Trophoblast cell (in vitro differentiated cells and primary cell): Measurements from ENCODE around the gene KRT33B.

Experiments used
- DNase-seq, 2 donors: peaks; one replicate each; pipeline ENCODE4 v3.0.0-alpha.2; 2016
- H2AFZ ChIP-seq: 2 replicates; pipeline ENCODE4 v1.6.1; 2013; ENCODE audit warnings: low read length, moderate library complexity, mild to moderate bottlenecking; ENCODE audit not compliant: insufficient read depth, poor library complexity
- H2AK5ac ChIP-seq: 2 replicates; pipeline ENCODE4 v1.6.1; 2013; ENCODE audit warnings: mild to moderate bottlenecking, low read length
- H2BK120ac ChIP-seq: 2 replicates; pipeline ENCODE4 v1.6.1; 2013; ENCODE audit warnings: low read length, mild to moderate bottlenecking, moderate library complexity; ENCODE audit not compliant: insufficient read depth, poor library complexity
- H2BK12ac ChIP-seq: 2 replicates; pipeline ENCODE4 v1.6.1; 2013; ENCODE audit warnings: mild to moderate bottlenecking, low read length, moderate library complexity
- H2BK5ac ChIP-seq: 2 replicates; pipeline ENCODE4 v1.6.1; 2013; ENCODE audit warnings: low read length, low read depth, moderate library complexity, mild to moderate bottlenecking; ENCODE audit not compliant: poor library complexity
- H3K14ac ChIP-seq: 2 replicates; pipeline ENCODE4 v1.6.1; 2013; ENCODE audit warnings: mild to moderate bottlenecking, low read length
- H3K18ac ChIP-seq: 2 replicates; pipeline ENCODE4 v1.6.1; 2013; ENCODE audit warnings: mild to moderate bottlenecking, low read length
- H3K23ac ChIP-seq: 2 replicates; pipeline ENCODE4 v1.6.1; 2013; ENCODE audit warnings: low read length
- H3K27ac ChIP-seq: 2 replicates; pipeline ENCODE4 v1.5.1; 2013; ENCODE audit warnings: low read depth, mild to moderate bottlenecking, inconsistent platforms, low read length, moderate library complexity
- H3K27me3 ChIP-seq: 2 replicates; pipeline ENCODE4 v1.6.1; 2013; ENCODE audit warnings: inconsistent platforms, mild to moderate bottlenecking, low read length, moderate library complexity; ENCODE audit not compliant: insufficient read depth
- H3K36me3 ChIP-seq, 2 experiments: 1 replicate in 1 of 2; 2 replicates in 1 of 2; pipeline ENCODE4 v1.6.1; 2013; ENCODE audit warnings: low read length in 2 of 2, mild to moderate bottlenecking in 2 of 2, moderate library complexity in 1 of 2; ENCODE audit not compliant: insufficient read depth in 2 of 2, control insufficient read depth in 1 of 2
- H3K4ac ChIP-seq: 2 replicates; pipeline ENCODE4 v1.6.1; 2013; ENCODE audit warnings: low read depth, mild to moderate bottlenecking, low read length, moderate library complexity
- H3K4me1 ChIP-seq, 2 experiments: 1 replicate in 1 of 2; 2 replicates in 1 of 2; pipeline ENCODE4 v1.6.1; 2013; ENCODE audit warnings: low read length in 2 of 2, mild to moderate bottlenecking in 2 of 2, moderate library complexity in 1 of 2; ENCODE audit not compliant: insufficient read depth in 2 of 2, control insufficient read depth in 1 of 2
- H3K4me2 ChIP-seq: 2 replicates; pipeline ENCODE4 v1.6.1; 2013; ENCODE audit warnings: inconsistent platforms, mild to moderate bottlenecking, low read length, moderate library complexity
- H3K4me3 ChIP-seq: 2 replicates; pipeline ENCODE4 v1.5.1; 2013; ENCODE audit warnings: mild to moderate bottlenecking, low read depth, low read length, inconsistent platforms
- H3K79me1 ChIP-seq: one replicate; pipeline ENCODE4 v1.6.1; 2013; ENCODE audit warnings: low read length
- H3K79me2 ChIP-seq: 2 replicates; pipeline ENCODE4 v1.6.1; 2013; ENCODE audit warnings: low read length, mild to moderate bottlenecking; ENCODE audit not compliant: control insufficient read depth, insufficient read depth, poor library complexity
- H3K9ac ChIP-seq: 2 replicates; pipeline ENCODE4 v1.6.1; 2013; ENCODE audit warnings: mild to moderate bottlenecking, low read length
- H3K9me3 ChIP-seq: 2 replicates; pipeline ENCODE4 v1.6.1; 2013; ENCODE audit warnings: low read depth, mild to moderate bottlenecking, control low read depth, inconsistent platforms, low read length; ENCODE audit not compliant: insufficient read depth
- H4K12ac ChIP-seq: 2 replicates; pipeline ENCODE4 v1.6.1; 2013; ENCODE audit warnings: low read depth, mild to moderate bottlenecking, low read length, moderate library complexity
- H4K8ac ChIP-seq: 2 replicates; pipeline ENCODE4 v1.6.1; 2013; ENCODE audit warnings: low read depth, mild to moderate bottlenecking, low read length, moderate library complexity
- H4K91ac ChIP-seq: one replicate; pipeline ENCODE4 v1.6.1; 2013; ENCODE audit warnings: low read depth, mild to moderate bottlenecking, low read length, moderate library complexity
- WGBS: extraction: QIAGEN DNeasy Blood & Tissue Kit; methylation state at CpG from one replicate; pipeline ENCODE4 v1.1.7; 2013; ENCODE audit warnings: missing lambda C conversion rate; ENCODE audit not compliant: insufficient read length, insufficient coverage; ENCODE audit errors: extremely low coverage; 5-methylcytosine and 5-hydroxymethylcytosine counted together

The KRT33B gene

DNA sequence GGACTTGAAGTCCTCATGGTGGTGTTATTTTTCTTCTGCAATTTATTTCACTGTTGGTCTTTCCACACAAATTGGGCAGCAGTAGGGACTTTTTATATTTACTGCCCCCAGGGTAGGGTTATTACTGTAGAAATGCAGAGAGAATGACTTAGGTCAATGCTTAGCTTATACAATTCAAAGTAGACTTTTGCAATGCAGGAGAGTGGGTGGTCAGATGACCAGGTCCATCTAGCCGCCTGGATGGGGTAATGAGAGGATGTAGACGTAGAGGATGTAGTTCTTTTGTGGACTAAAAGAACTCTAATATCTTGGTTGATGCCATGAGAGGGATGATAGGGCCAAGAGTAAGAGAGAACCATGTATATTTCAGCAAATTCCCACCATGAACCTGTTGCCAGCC lies 51.4 kb downstream of the KRT33B start:
- no peaks in the 10 kb centered on the region for H3K27me3 ChIP-seq
- H3K9ac ChIP-seq = no peak overlapping the region
- no peaks in the 10 kb centered on the region for H3K9me3 ChIP-seq
- H2BK120ac ChIP-seq = no peak overlapping the region
- H2AK5ac ChIP-seq = no peak overlapping the region
- no peak overlapping the region for H3K27ac ChIP-seq
- WGBS = no CpG with 5 or more reads among the region's 2 CpGs
- no peak overlapping the region for H2AFZ ChIP-seq
- H4K91ac ChIP-seq = no peak overlapping the region
- H3K23ac ChIP-seq = no peak overlapping the region
- no peaks in the 10 kb centered on the region for H3K36me3 ChIP-seq
- no peak overlapping the region for H3K18ac ChIP-seq
- no peak overlapping the region for H4K8ac ChIP-seq
- H3K4me3 ChIP-seq = no peak overlapping the region
- no peak overlapping the region for H2BK5ac ChIP-seq
- no peak overlapping the region for H3K4ac ChIP-seq
- H3K79me1 ChIP-seq = peaks cover 2% of the 10 kb centered on the region
- H3K4me1 ChIP-seq = peaks cover 3 to 7% of the 10 kb centered on the region in 2 experiments
- H3K79me2 ChIP-seq = no peaks in the 10 kb centered on the region
- no peak overlapping the region for H4K12ac ChIP-seq
- no peak overlapping the region for H3K4me2 ChIP-seq
- H3K14ac ChIP-seq = no peak overlapping the region
- no peak overlapping the region for H2BK12ac ChIP-seq
- DNase-seq = no peak

DNA sequence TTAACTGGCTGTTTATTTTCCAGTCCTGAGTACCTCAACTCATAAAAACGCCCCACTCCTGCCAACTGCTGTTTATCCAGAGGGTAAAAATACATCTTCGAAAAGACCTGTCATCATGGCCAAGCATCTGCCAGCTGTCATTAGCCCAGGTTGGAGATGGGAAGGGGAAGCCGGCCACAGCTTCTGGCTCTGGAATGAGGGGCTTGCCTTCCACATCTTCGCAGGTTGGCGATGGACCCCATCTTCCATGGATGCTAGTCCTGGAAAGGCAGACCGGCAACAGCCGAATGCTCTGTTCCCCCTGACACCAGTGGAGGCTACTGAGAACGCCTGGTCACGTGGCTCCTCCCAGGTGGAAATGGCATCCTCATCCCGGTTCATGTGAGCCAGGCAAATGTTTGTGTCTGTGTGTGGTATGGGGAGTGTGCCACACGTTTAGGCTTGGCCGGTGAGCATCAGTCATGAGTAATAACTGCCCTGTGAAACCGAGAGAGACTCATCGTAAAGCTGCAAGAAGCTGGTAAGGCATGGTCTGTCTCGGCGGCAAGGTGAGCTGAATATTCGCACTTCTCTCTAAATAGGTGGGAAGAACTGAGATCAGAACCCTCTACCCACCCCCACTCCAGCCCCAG lies 53.7 kb downstream of the KRT33B start:
- no peak overlapping the region for H3K18ac ChIP-seq
- no peak overlapping the region for H2BK120ac ChIP-seq
- no peak overlapping the region for H3K4me2 ChIP-seq
- no peaks in the 10 kb centered on the region for H3K79me2 ChIP-seq
- H3K4ac ChIP-seq = no peak overlapping the region
- no peak overlapping the region for H3K14ac ChIP-seq
- no peak overlapping the region for H3K9ac ChIP-seq
- H2AK5ac ChIP-seq = no peak overlapping the region
- no peaks in the 10 kb centered on the region for H3K79me1 ChIP-seq
- H4K91ac ChIP-seq = no peak overlapping the region
- no peak overlapping the region for H3K4me3 ChIP-seq
- H2BK12ac ChIP-seq = no peak overlapping the region
- no peak overlapping the region for H3K23ac ChIP-seq
- DNase-seq = no peak
- no peak overlapping the region for H2BK5ac ChIP-seq
- no peaks in the 10 kb centered on the region for H3K27me3 ChIP-seq
- H2AFZ ChIP-seq = no peak overlapping the region
- no peaks in the 10 kb centered on the region for H3K36me3 ChIP-seq
- H4K12ac ChIP-seq = no peak overlapping the region
- no peak overlapping the region for H3K27ac ChIP-seq
- no peak overlapping the region for H4K8ac ChIP-seq
- no CpG with 5 or more reads among the region's 17 CpGs for WGBS
- H3K4me1 ChIP-seq = no peaks in the 10 kb centered on the region
- H3K9me3 ChIP-seq = no peaks in the 10 kb centered on the region

DNA sequence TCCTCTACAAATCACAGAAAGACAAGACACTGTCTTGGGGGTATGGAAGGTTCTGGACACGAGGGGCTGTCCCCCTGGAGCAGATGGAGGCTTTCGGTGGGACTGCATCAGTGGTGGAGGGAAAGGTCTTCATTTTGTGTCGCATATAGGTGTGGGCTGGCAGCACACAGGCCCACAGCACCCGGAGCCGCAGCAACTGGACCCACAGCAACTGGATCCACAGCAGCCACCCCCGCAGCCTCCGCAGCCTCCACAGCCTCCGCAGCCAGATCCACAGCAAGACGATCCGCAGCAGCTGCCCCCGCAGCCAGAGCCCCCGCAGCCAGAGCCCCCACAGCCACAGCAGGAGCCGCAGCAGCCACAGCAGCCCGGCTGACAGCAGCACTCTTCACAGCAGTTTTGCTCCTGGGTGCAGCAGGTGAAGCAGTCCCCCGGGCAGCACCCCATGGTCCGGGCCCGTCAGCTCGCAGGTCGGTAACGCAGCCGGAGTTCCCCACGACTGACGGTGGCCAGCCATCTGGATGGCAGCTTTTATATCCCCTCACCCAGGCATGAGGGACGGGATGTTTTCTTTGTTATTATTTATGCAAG lies 54.3 kb downstream of the KRT33B start, which contains the start of gene KRTAP17-1:
KRTAP17-1 (minus strand) TSS at position 507 of the 591 bp plus-strand sequence; CDS start at position 447, 60 bp downstream.
- no peak within 1 kb of the TSS for H3K4ac ChIP-seq
- H4K91ac ChIP-seq = no peak within 1 kb of the TSS
- no peak for DNase-seq
- no peak within 1 kb of the TSS for H2BK120ac ChIP-seq
- H3K27me3 ChIP-seq = no peaks in the 10 kb centered on the region
- H4K8ac ChIP-seq = no peak within 1 kb of the TSS
- H3K4me1 ChIP-seq = no peaks in the 10 kb centered on the region
- no peak within 1 kb of the TSS for H2BK5ac ChIP-seq
- no peak within 1 kb of the TSS for H2AFZ ChIP-seq
- no peak within 1 kb of the TSS for H2AK5ac ChIP-seq
- no peak within 1 kb of the TSS for H4K12ac ChIP-seq
- no peak within 1 kb of the TSS for H3K14ac ChIP-seq
- no peak within 1 kb of the TSS for H3K23ac ChIP-seq
- no peaks in the 10 kb centered on the region for H3K9me3 ChIP-seq
- WGBS = no CpG with 5 or more reads among the region's 24 CpGs
- H2BK12ac ChIP-seq = no peak within 1 kb of the TSS
- no peaks in the 10 kb centered on the region for H3K79me2 ChIP-seq
- no peaks in the 10 kb centered on the region for H3K36me3 ChIP-seq
- no peaks in the 10 kb centered on the region for H3K79me1 ChIP-seq
- H3K9ac ChIP-seq = no peak within 1 kb of the TSS
- no peak within 1 kb of the TSS for H3K4me3 ChIP-seq
- H3K4me2 ChIP-seq = no peak within 1 kb of the TSS
- no peak within 1 kb of the TSS for H3K18ac ChIP-seq
- H3K27ac ChIP-seq = no peak within 1 kb of the TSS
